HG02938 (cell line): ENCODE results near the gene TUG1.
A peak's percentile ranks its signal among the peaks of the same experiment; 100 is the strongest.

Source experiments
- ATAC-seq: cut with Tn5 transposase; IDR thresholded peaks from one replicate; pipeline ENCODE4 v1.9.1; 2021; ENCODE audit warnings: mild to moderate bottlenecking, moderate library complexity; ENCODE audit not compliant: unreplicated experiment

TUG1 gene

GRCh38 chr22:30968924-30969531, at the start of gene TUG1:
TUG1 (plus strand) TSS chr22:30969265.
- ATAC-seq, result peak; percentile 93

GRCh38 chr22:30919973-30920372, 49.1 kb upstream of the TUG1 start:
- no peak for ATAC-seq

- no peak for ATAC-seq
Measured at GRCh38 chr22:30920407-30920806, 48.7 kb upstream of the TUG1 start.

- ATAC-seq, result no peak
Measured at GRCh38 chr22:30921108-30921507, 48.0 kb upstream of the TUG1 start.

GRCh38 chr22:30922151-30922611, 46.9 kb upstream of the TUG1 start:
- no peak for ATAC-seq

- ATAC-seq, result no peak
Measured at GRCh38 chr22:30923168-30923900, 45.7 kb upstream of the TUG1 start.

- no peak for ATAC-seq
Measured at GRCh38 chr22:30925667-30926066, 43.4 kb upstream of the TUG1 start.

- ATAC-seq, result no peak
Measured at GRCh38 chr22:30926706-30927105, 42.4 kb upstream of the TUG1 start.

- ATAC-seq, result no peak
Measured at GRCh38 chr22:30927806-30928205, 41.3 kb upstream of the TUG1 start.

GRCh38 chr22:30928401-30928800, 40.7 kb upstream of the TUG1 start:
- ATAC-seq, result no peak

GRCh38 chr22:30930228-30930627, 38.8 kb upstream of the TUG1 start:
- ATAC-seq, result no peak

GRCh38 chr22:30931541-30932300, 37.3 kb upstream of the TUG1 start:
- no peak for ATAC-seq

GRCh38 chr22:30932661-30933060, 36.4 kb upstream of the TUG1 start:
- no peak for ATAC-seq

- ATAC-seq, result no peak
Measured at GRCh38 chr22:30933457-30933856, 35.6 kb upstream of the TUG1 start.

- ATAC-seq, result no peak
Measured at GRCh38 chr22:30934053-30934452, 35.0 kb upstream of the TUG1 start.

- no peak for ATAC-seq
Measured at GRCh38 chr22:30940685-30941362, 28.2 kb upstream of the TUG1 start.

- no peak for ATAC-seq
Measured at GRCh38 chr22:30941363-30941740, 27.7 kb upstream of the TUG1 start.

GRCh38 chr22:30943368-30943767, 25.7 kb upstream of the TUG1 start:
- no peak for ATAC-seq

GRCh38 chr22:30944986-30945385, 24.1 kb upstream of the TUG1 start:
- ATAC-seq, result no peak

- ATAC-seq, result no peak
Measured at GRCh38 chr22:30945653-30946052, 23.4 kb upstream of the TUG1 start.

- no peak for ATAC-seq
Measured at GRCh38 chr22:30946354-30946753, 22.7 kb upstream of the TUG1 start.
